ENCODE results near the gene DRD2.

DNA sequence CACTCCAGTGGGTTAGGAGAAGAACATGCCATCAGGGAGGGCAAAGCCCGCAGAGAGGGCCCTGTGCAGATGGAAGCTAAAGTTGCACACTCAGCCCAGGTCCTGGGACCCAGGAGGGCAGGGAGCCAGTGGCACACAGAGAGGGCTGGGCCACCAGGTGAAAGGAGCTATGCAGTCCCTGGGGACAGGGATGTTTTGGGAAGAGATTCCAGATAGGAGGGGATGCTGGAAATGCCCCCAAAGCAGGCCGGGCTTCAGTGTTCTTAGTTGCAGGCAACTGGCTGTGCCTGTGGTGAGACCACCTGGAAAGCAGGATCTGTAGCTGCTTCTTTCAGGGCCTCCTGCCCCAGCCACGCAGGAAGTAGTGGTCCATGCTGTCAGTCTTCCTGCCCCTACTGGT, 68.0 kb downstream of the DRD2 start:
- TF ChIP-seq POLR2A (IDR thresholded peaks at IDR 0.05) = no peak
- TF ChIP-seq, protein P1, sequence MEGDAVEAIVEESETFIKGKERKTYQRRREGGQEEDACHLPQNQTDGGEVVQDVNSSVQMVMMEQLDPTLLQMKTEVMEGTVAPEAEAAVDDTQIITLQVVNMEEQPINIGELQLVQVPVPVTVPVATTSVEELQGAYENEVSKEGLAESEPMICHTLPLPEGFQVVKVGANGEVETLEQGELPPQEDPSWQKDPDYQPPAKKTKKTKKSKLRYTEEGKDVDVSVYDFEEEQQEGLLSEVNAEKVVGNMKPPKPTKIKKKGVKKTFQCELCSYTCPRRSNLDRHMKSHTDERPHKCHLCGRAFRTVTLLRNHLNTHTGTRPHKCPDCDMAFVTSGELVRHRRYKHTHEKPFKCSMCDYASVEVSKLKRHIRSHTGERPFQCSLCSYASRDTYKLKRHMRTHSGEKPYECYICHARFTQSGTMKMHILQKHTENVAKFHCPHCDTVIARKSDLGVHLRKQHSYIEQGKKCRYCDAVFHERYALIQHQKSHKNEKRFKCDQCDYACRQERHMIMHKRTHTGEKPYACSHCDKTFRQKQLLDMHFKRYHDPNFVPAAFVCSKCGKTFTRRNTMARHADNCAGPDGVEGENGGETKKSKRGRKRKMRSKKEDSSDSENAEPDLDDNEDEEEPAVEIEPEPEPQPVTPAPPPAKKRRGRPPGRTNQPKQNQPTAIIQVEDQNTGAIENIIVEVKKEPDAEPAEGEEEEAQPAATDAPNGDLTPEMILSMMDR (IDR thresholded peaks at IDR 0.05) = no peak

Data from testis (tissue), 2 donors.